Gastroesophageal sphincter (tissue), 3 donors: ENCODE measurements around the gene WDFY1.

Experiments
- POLR2A ChIP-seq, 2 donors: fragments of 450-650 bp; IDR thresholded peaks; one replicate each; pipeline ENCODE4 v1.6.1; 2017; ENCODE audit warnings: antibody characterized with exemption in 2 of 2, mild to moderate bottlenecking in 2 of 2, moderate library complexity in 1 of 2
- TF ChIP-seq, protein P1 (sequence below), 4 experiments: fragments of 200-600 bp in 2 of 4; fragments of 450-650 bp in 2 of 4; sonication (generic) in 1 of 4; IDR thresholded peaks; one replicate each; pipeline ENCODE4 v1.5.1; 2017 to 2019; ENCODE audit warnings: antibody characterized with exemption in 4 of 4, mild to moderate bottlenecking in 2 of 4, moderate library complexity in 2 of 4

- TF ChIP-seq, protein P1, sequence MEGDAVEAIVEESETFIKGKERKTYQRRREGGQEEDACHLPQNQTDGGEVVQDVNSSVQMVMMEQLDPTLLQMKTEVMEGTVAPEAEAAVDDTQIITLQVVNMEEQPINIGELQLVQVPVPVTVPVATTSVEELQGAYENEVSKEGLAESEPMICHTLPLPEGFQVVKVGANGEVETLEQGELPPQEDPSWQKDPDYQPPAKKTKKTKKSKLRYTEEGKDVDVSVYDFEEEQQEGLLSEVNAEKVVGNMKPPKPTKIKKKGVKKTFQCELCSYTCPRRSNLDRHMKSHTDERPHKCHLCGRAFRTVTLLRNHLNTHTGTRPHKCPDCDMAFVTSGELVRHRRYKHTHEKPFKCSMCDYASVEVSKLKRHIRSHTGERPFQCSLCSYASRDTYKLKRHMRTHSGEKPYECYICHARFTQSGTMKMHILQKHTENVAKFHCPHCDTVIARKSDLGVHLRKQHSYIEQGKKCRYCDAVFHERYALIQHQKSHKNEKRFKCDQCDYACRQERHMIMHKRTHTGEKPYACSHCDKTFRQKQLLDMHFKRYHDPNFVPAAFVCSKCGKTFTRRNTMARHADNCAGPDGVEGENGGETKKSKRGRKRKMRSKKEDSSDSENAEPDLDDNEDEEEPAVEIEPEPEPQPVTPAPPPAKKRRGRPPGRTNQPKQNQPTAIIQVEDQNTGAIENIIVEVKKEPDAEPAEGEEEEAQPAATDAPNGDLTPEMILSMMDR (IDR thresholded peaks at IDR 0.05), result no peak
- TF ChIP-seq POLR2A (IDR thresholded peaks at IDR 0.05), result no peak
These were observed 43.3 kb downstream of the WDFY1 start for GRCh38 chr2:223901854-223902253.
